ENCODE measurements around the gene CAVIN1. TPM values are rescaled to one million over a fixed set of nuclear protein-coding genes. Genes with fewer than 3 reads are reported as not detected.

The CAVIN1 gene
- total and polyA plus RNA-seq, 7 donors = 11.8 to 519 (median 231) TPM

DNA sequence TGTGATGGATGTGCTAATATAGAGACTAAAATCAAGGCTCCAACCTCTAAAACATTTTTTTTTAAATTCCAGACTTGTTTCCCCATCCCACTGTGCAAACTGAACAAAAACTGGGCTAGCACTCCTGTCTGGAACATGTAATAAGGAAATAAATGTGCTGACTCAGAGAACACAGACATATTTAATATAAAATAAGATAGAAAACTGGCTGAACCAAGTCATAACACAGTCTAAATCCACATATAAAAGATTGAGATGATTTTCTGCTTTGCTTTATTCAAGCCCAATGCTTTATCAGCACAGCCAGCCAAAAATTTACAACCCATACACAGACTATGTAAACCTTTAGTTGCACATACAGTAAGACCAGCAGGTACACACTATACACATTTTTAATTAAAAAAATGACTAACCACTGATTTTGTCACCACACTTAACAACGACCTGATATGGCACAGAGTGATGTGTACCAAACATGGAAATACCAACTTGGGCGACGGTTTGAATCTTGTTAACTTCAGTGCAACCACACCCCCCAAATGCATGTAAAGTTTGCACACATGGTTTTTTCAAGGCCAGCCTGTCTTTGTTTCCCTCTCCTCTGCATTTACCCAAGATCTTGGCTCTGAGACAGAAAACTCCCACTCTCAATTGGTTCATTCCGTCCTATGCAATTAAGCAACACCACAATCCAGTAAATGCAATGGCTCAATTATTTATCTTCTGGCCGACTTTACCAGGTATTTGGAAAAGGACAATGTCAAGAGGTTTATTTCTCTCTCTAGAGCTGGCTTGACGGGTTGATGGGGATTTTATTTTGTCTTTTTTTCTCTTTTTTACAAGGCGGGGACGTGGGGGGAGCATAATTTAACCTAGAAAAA, 36.0 kb downstream of the CAVIN1 start:
- Histone ChIP-seq H3K27ac (peak overlapping the region; percentile 98 to 100 (median 100)), H3K27me3 (no peaks in the 10 kb centered on the region), H3K9me3 (no peaks in the 10 kb centered on the region), H3K4me3 (peak overlapping the region; percentile 98 to 100 (median 98)), H3K4me1 (peaks cover 0 to 61% (median 50%) of the 10 kb centered on the region in 4 donors), H3K36me3 (no peaks in the 10 kb centered on the region)
- peak; percentile 58 for DNase-seq
- peak in 1 of 4 donors; percentile 72 for TF ChIP-seq EP300 (IDR thresholded peaks at IDR 0.05)
- peak in 3 of 4 donors; percentile 6 to 34 (median 8) for TF ChIP-seq POLR2AphosphoS5 (IDR thresholded peaks at IDR 0.05)
- TF ChIP-seq, protein P1, sequence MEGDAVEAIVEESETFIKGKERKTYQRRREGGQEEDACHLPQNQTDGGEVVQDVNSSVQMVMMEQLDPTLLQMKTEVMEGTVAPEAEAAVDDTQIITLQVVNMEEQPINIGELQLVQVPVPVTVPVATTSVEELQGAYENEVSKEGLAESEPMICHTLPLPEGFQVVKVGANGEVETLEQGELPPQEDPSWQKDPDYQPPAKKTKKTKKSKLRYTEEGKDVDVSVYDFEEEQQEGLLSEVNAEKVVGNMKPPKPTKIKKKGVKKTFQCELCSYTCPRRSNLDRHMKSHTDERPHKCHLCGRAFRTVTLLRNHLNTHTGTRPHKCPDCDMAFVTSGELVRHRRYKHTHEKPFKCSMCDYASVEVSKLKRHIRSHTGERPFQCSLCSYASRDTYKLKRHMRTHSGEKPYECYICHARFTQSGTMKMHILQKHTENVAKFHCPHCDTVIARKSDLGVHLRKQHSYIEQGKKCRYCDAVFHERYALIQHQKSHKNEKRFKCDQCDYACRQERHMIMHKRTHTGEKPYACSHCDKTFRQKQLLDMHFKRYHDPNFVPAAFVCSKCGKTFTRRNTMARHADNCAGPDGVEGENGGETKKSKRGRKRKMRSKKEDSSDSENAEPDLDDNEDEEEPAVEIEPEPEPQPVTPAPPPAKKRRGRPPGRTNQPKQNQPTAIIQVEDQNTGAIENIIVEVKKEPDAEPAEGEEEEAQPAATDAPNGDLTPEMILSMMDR (IDR thresholded peaks at IDR 0.05) = no peak
- no peak for TF ChIP-seq POLR2A (IDR thresholded peaks at IDR 0.05)
- 0 to 2% methylated on average over 8 of the region's 8 CpGs for WGBS, 2 donors
- intact Hi-C loops (cut with DNase I) = no loop called here

DNA sequence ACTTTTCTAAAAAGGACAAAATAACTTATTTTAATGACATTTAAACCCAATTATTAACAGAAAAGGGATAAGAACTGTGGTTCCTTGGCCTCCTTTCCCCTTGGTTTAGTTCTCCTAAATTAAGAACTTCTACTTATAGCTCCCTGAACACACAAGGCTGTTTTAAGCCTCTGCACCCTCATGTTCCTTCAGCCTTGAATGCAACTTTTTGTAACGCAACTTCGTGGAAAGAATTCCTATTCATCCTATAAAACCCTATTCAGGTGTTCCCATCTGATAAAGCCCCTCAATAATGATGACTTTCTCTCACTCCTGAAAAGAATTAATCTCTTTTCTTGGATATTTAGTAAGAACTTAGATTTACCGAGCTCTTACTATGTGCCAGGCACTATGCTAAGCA, 41.2 kb downstream of the CAVIN1 start:
- H3K27ac ChIP-seq = peak overlapping the region; percentile 11 to 86 (median 50)
- intact Hi-C loops (cut with DNase I) = no loop called here
- H3K4me3 ChIP-seq = no peak overlapping the region
- H3K4me1 ChIP-seq = peaks cover 0 to 98% (median 74%) of the 10 kb centered on the region in 4 donors
- H3K9me3 ChIP-seq = no peaks in the 10 kb centered on the region
- DNase-seq = no peak
- TF ChIP-seq POLR2AphosphoS5 (IDR thresholded peaks at IDR 0.05) = no peak
- TF ChIP-seq, protein P1 (IDR thresholded peaks at IDR 0.05) = no peak
- TF ChIP-seq EP300 (IDR thresholded peaks at IDR 0.05) = no peak
- TF ChIP-seq POLR2A (IDR thresholded peaks at IDR 0.05) = no peak
- WGBS, 2 donors = 80% methylated on average over 3 of the region's 3 CpGs
- H3K36me3 ChIP-seq = no peaks in the 10 kb centered on the region
- H3K27me3 ChIP-seq = no peaks in the 10 kb centered on the region

DNA sequence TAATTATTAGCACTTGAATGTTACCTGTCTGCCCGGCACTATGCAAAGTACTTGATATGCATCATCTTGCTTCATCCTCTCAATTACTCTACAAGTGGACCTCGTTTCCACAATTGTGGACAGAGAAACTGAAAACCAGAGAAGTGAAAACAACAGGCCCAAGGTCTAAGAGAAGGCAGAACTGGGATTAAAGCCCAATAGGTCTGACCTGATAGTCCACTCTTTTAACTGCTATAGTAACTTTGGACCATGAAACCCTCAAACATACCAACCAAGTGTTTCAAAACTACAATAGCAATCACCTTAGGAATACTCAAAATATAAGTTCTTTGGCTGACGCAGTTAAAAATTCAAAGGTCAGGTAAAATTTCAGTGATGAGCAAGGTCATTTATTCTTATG, 42.1 kb downstream of the CAVIN1 start:
- DNase-seq = no peak
- H3K36me3 ChIP-seq = no peaks in the 10 kb centered on the region
- no peaks in the 10 kb centered on the region for H3K9me3 ChIP-seq
- H3K4me3 ChIP-seq = no peak overlapping the region
- H3K4me1 ChIP-seq = peaks cover 0 to 96% (median 66%) of the 10 kb centered on the region in 4 donors
- peak overlapping the region in 3 of 4 donors; percentile 78 to 86 (median 80) for H3K27ac ChIP-seq
- intact Hi-C loops (cut with DNase I) = no loop called here
- 82 to 84% methylated on average over 3 of the region's 3 CpGs for WGBS, 2 donors
- H3K27me3 ChIP-seq = no peaks in the 10 kb centered on the region
- no peak for TF ChIP-seq EP300 (IDR thresholded peaks at IDR 0.05)
- no peak for TF ChIP-seq POLR2AphosphoS5 (IDR thresholded peaks at IDR 0.05)
- TF ChIP-seq, protein P1 (IDR thresholded peaks at IDR 0.05) = no peak
- no peak for TF ChIP-seq POLR2A (IDR thresholded peaks at IDR 0.05)

DNA sequence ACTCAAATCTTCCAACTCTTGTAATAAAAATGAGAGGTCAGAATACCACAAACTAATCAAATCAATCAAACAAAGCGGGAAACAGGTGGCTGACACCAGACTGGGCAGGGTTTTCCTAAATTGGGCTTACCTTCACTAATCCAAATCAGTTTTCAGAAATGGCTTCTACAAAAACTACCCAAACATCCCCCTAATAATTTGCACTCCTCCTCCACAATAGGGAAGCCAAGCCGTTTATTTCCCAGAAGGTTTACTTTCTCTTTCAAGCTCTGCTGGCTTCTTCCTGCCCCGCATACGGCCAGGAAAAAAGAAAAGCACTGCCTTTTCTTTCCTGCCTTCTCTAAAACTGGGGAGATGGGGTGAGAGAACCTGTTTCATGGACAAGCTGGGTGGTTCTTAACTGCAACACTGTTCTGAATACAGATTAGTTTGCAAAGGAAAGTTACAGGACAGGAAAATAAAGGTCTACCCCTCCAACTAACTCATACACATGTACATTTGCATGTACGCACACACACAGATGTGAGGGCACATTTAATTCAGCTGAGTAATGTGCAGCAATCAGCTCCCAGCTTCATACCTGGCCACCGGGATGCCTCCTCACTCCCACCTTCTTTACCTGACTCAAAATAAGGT, 44.0 kb downstream of the CAVIN1 start:
- Histone ChIP-seq H3K27ac (peak overlapping the region; percentile 73 to 86 (median 79)), H3K4me3 (peak overlapping the region; percentile 4 to 39 (median 35)), H3K9me3 (no peaks in the 10 kb centered on the region), H3K27me3 (no peaks in the 10 kb centered on the region), H3K36me3 (no peaks in the 10 kb centered on the region), H3K4me1 (peaks cover 0 to 77% (median 51%) of the 10 kb centered on the region in 4 donors)
- peak; percentile 25 for DNase-seq
- intact Hi-C loops (cut with DNase I) = no loop called here
- 0 to 4% methylated on average over 6 of the region's 6 CpGs for WGBS, 2 donors
- TF ChIP-seq POLR2A (IDR thresholded peaks at IDR 0.05) = no peak
- peak in 1 of 4 donors; percentile 13 for TF ChIP-seq POLR2AphosphoS5 (IDR thresholded peaks at IDR 0.05)
- TF ChIP-seq EP300 (IDR thresholded peaks at IDR 0.05) = no peak
- TF ChIP-seq, protein P1 (IDR thresholded peaks at IDR 0.05) = no peak

All from sigmoid colon (tissue), 7 donors.